Measurements from ENCODE around the gene CORO6. TPM values are rescaled to one million over a fixed set of nuclear protein-coding genes. Genes with fewer than 3 reads are reported as not detected.
"Not testable (repeated sequence)": the region's sequence is repeated elsewhere in the genome, so short reads cannot be mapped to it uniquely, and the experiment has no call there.

The CORO6 gene
- total and polyA plus RNA-seq, 7 experiments from 2014 or later: 0.15 to 3.1 (median 1.5) TPM

DNA sequence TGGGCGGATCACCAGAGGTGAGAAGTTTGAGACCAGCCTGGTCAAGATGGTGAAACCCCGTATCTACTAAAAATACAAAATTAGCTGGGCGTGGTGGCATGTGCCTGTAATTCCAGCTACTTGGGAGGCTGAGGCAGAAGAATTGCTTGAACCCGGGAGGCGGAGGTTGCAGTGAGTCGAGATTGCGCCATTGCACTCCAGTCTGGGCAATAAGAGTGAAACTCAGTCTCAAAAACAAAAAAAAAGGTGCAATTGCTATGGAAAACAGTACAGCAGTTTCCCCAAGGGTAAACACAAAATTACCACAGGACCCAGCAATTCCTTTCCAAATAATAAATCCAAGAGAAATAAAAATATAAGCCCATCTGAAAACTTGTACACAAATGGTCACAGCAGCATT lies 29.2 kb upstream of the CORO6 start:
- ATAC-seq; H3K4me1 Mint-ChIP-seq; intact Hi-C loops (cut with micrococcal nuclease); H3K27me3 ChIP-seq (ENCODE audit: control insufficient read depth in 2 of 2, insufficient read depth in 2 of 2, low read length in 2 of 2); H3K4me1 ChIP-seq (ENCODE audit: control insufficient read depth in 2 of 2, insufficient read depth in 2 of 2, low read length in 2 of 2); H3K4me3 Mint-ChIP-seq; H3K27me3 Mint-ChIP-seq; H3K9me3 ChIP-seq (ENCODE audit: control insufficient read depth in 2 of 3, low read length in 3 of 3); H3K4me3 ChIP-seq (ENCODE audit: low read length); DNase-seq; H3K9me3 Mint-ChIP-seq; H3K27ac ChIP-seq (ENCODE audit: low read depth, low read length): not testable (repeated sequence)
- ChIA-PET CTCF (interaction anchor here (0.6 kb wide), 1 partner anchor 24 kb away, joined by 3 read pairs; no protein-coding TSS in a partner anchor), POLR2A (interaction anchor here (1.1 kb wide), 1 partner anchor 103 kb away, joined by 6 read pairs; no protein-coding TSS in a partner anchor)
- H3K36me3 Mint-ChIP-seq: peaks cover 5 to 39% (median 27%) of the 10 kb centered on the region in 5 donors
- peaks cover 7 to 67% (median 15%) of the 10 kb centered on the region in 3 experiments for H3K36me3 ChIP-seq (ENCODE audit: control insufficient read depth in 2 of 3, insufficient read depth in 3 of 3, low read length in 3 of 3)
- H3K27ac Mint-ChIP-seq: peak overlapping the region in 3 of 9 donors; percentile 11 to 56 (median 32)

DNA sequence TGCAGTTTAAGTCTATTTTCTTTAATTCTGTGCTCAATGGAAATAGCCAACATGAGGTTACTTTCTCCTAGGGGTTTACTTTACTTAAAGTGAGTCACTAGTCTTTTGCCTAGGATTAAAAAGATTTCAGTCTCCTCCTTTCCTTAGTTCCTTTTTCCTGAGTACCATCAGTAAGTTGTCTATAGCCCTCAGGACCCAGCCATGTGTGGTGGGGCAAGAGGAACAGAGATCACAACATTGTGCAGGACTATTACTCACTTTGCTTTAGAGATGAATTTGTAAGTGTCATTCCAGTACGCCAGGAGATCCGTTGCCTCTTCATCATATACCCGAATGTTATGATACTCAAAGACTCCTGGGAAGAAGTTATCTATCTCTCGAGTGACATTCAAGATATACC lies 27.7 kb upstream of the CORO6 start:
- no peak overlapping the region for H3K4me3 Mint-ChIP-seq
- H3K9me3 ChIP-seq (ENCODE audit: control insufficient read depth in 2 of 3, low read length in 3 of 3): no peaks in the 10 kb centered on the region
- H3K4me3 ChIP-seq (ENCODE audit: low read length): no peak overlapping the region
- ATAC-seq (no peak), DNase-seq (no peak)
- H3K27ac Mint-ChIP-seq: peak overlapping the region in 7 of 9 donors; percentile 14 to 64 (median 37)
- ChIA-PET CTCF (no interaction called here), POLR2A (interaction anchor here (0.6 kb wide), 1 partner anchor 47 kb away, joined by 3 read pairs; no protein-coding TSS in a partner anchor)
- peaks cover 0 to 8% (median 0%) of the 10 kb centered on the region in 7 donors for H3K4me1 Mint-ChIP-seq
- no peaks in the 10 kb centered on the region for H3K27me3 Mint-ChIP-seq
- no peaks in the 10 kb centered on the region for H3K27me3 ChIP-seq (ENCODE audit: control insufficient read depth in 2 of 2, insufficient read depth in 2 of 2, low read length in 2 of 2)
- peaks cover 5 to 32% (median 23%) of the 10 kb centered on the region in 5 donors for H3K36me3 Mint-ChIP-seq
- intact Hi-C loops (cut with micrococcal nuclease): no loop called here
- peaks cover 7 to 71% (median 13%) of the 10 kb centered on the region in 3 experiments for H3K36me3 ChIP-seq (ENCODE audit: control insufficient read depth in 2 of 3, insufficient read depth in 3 of 3, low read length in 3 of 3)
- no peak overlapping the region for H3K27ac ChIP-seq (ENCODE audit: low read depth, low read length)
- H3K4me1 ChIP-seq (ENCODE audit: control insufficient read depth in 2 of 2, insufficient read depth in 2 of 2, low read length in 2 of 2): no peaks in the 10 kb centered on the region
- no peaks in the 10 kb centered on the region for H3K9me3 Mint-ChIP-seq

DNA sequence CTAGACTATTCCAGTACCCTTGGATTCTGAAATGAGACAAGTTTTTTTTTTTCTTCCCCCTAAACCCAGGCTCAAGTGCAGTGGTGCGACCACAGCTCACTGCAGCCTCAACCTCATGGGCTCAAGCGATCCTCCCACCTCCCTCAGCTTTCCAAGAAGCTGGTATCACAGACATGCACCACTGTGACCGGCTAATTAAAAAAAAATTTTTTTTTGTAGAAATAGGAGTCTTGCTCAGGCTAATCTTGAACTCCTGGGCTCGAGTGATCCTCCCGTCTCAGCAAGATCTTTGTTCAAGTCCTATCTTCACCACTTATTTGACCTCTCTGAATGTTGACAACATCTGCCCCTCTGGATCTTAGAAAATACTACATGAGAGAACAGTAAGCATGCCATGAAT lies 26.6 kb upstream of the CORO6 start:
- H3K27ac Mint-ChIP-seq: peak overlapping the region in 7 of 9 donors; percentile 14 to 73 (median 63)
- CTCF ChIA-PET: interaction anchor here (0.7 kb wide), 1 partner anchor 56 kb away, joined by 3 read pairs; no protein-coding TSS in a partner anchor

DNA sequence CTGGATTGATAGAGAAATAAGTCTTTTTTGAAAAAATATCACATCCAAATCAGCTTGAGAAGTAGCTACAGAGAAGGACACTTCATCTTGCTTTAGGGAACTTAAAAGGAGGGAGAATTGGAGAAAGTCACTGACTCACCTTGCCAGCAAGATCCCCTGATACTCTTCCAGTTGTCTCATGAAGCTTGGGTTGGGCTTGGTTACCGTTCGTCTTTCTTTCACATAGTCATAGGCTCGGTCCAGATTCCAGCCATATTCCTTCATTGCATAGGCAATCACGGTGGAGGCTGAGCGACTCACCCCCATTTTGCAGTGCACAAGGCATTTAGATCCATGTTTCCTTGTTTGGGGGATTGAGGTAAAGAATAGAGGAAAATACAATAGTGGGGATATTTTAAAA lies 25.3 kb upstream of the CORO6 start:
- H3K9me3 ChIP-seq (ENCODE audit: control insufficient read depth in 2 of 3, low read length in 3 of 3): no peaks in the 10 kb centered on the region
- Mint-ChIP-seq H3K36me3 (peaks cover 5 to 37% (median 27%) of the 10 kb centered on the region in 5 donors), H3K4me3 (no peak overlapping the region), H3K27me3 (no peaks in the 10 kb centered on the region), H3K9me3 (no peaks in the 10 kb centered on the region), H3K27ac (peak overlapping the region in 7 of 9 donors; percentile 14 to 75 (median 41)), H3K4me1 (peaks cover 0 to 10% (median 3%) of the 10 kb centered on the region in 7 donors)
- H3K4me3 ChIP-seq (ENCODE audit: low read length): no peak overlapping the region
- H3K36me3 ChIP-seq (ENCODE audit: control insufficient read depth in 2 of 3, insufficient read depth in 3 of 3, low read length in 3 of 3): peaks cover 4 to 75% (median 9%) of the 10 kb centered on the region in 3 experiments
- intact Hi-C loops (cut with micrococcal nuclease): no loop called here
- no peaks in the 10 kb centered on the region for H3K4me1 ChIP-seq (ENCODE audit: control insufficient read depth in 2 of 2, insufficient read depth in 2 of 2, low read length in 2 of 2)
- ChIA-PET CTCF (interaction anchor here (1.2 kb wide), 1 partner anchor 132 kb away, joined by 5 read pairs; no protein-coding TSS in a partner anchor), POLR2A (interaction anchor here (0.6 to 1.0 kb wide), 2 partner anchors 10 to 13 kb away, joined by 3 to 4 read pairs; no protein-coding TSS in a partner anchor)
- no peak overlapping the region for H3K27ac ChIP-seq (ENCODE audit: low read depth, low read length)
- DNase-seq (no peak), ATAC-seq (no peak)
- no peaks in the 10 kb centered on the region for H3K27me3 ChIP-seq (ENCODE audit: control insufficient read depth in 2 of 2, insufficient read depth in 2 of 2, low read length in 2 of 2)

More for the DNA sequence above, 26.6 kb upstream of the CORO6 start:
- Histone ChIP-seq H3K27me3 (ENCODE audit: control insufficient read depth in 2 of 2, insufficient read depth in 2 of 2, low read length in 2 of 2) (no peaks in the 10 kb centered on the region), H3K4me3 (ENCODE audit: low read length) (no peak overlapping the region), H3K36me3 (ENCODE audit: control insufficient read depth in 2 of 3, insufficient read depth in 3 of 3, low read length in 3 of 3) (peaks cover 4 to 69% (median 9%) of the 10 kb centered on the region in 3 experiments), H3K4me1 (ENCODE audit: control insufficient read depth in 2 of 2, insufficient read depth in 2 of 2, low read length in 2 of 2) (no peaks in the 10 kb centered on the region), H3K27ac (ENCODE audit: low read depth, low read length) (no peak overlapping the region), H3K9me3 (ENCODE audit: control insufficient read depth in 2 of 3, low read length in 3 of 3) (no peaks in the 10 kb centered on the region)
- POLR2A ChIA-PET: no interaction called here
- no peak for DNase-seq
- Mint-ChIP-seq H3K9me3 (no peaks in the 10 kb centered on the region), H3K36me3 (peaks cover 5 to 38% (median 29%) of the 10 kb centered on the region in 5 donors), H3K4me3 (no peak overlapping the region), H3K27me3 (no peaks in the 10 kb centered on the region), H3K4me1 (peaks cover 0 to 9% (median 3%) of the 10 kb centered on the region in 7 donors)
- intact Hi-C loops (cut with micrococcal nuclease): no loop called here
- ATAC-seq: no peak

DNA sequence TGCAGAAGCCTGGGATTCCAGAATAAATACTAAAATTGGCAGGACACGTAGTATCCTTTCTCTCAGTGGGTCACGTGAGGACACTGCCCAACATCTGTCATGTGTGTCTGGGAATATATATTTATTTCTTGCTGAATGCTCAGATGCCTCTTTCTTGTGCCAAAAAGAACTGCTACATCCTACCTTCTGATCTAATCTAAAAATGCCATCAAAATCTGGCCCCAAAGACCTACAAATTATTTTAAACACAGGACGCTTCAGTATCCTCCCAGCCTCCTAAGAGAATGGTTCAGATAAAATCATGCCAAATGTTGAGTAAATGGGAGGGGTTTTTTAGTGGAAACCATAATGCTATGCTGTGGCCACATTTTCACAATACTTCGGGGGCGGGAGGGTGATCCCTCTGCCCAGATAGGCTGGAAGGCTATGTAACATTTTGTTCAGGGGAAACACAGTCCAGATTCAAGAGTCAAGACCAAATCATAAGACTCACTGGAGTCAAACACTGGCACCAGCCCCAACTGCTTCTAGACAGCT lies 22.9 kb upstream of the CORO6 start:
- Mint-ChIP-seq H3K27ac (peak overlapping the region in 8 of 9 donors; percentile 5 to 77 (median 44)), H3K36me3 (peaks cover 5 to 33% (median 21%) of the 10 kb centered on the region in 5 donors), H3K4me3 (no peak overlapping the region), H3K27me3 (no peaks in the 10 kb centered on the region), H3K4me1 (peaks cover 0 to 20% (median 12%) of the 10 kb centered on the region in 7 donors), H3K9me3 (no peaks in the 10 kb centered on the region)
- intact Hi-C loops (cut with micrococcal nuclease): no loop called here
- Histone ChIP-seq H3K36me3 (ENCODE audit: control insufficient read depth in 2 of 3, insufficient read depth in 3 of 3, low read length in 3 of 3) (peaks cover 4 to 66% (median 9%) of the 10 kb centered on the region in 3 experiments), H3K9me3 (ENCODE audit: control insufficient read depth in 2 of 3, low read length in 3 of 3) (no peaks in the 10 kb centered on the region), H3K4me1 (ENCODE audit: control insufficient read depth in 2 of 2, insufficient read depth in 2 of 2, low read length in 2 of 2) (no peaks in the 10 kb centered on the region), H3K4me3 (ENCODE audit: low read length) (no peak overlapping the region), H3K27me3 (ENCODE audit: control insufficient read depth in 2 of 2, insufficient read depth in 2 of 2, low read length in 2 of 2) (no peaks in the 10 kb centered on the region), H3K27ac (ENCODE audit: low read depth, low read length) (no peak overlapping the region)
- ChIA-PET CTCF (no interaction called here), POLR2A (interaction anchor here (0.6 kb wide), 1 partner anchor 92 kb away, joined by 5 read pairs; no protein-coding TSS in a partner anchor)
- DNase-seq (no peak), ATAC-seq (peak; percentile 31)

DNA sequence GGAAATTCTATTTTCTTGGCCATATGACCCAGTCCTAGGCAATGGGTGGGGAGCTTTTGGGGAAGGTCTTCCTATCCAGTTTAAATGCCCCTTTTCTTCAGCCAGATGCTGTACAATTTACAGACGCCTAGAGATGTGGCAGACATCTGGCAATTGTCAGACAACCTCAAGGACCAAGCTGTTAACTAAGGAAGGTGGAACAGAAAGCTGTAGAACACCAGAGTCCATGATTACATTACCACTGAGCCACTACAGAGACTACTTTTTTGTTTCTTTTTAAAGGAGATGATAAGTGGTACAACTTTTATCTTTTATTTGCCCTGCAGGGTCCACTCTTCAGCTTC lies 21.1 kb upstream of the CORO6 start:
- no peaks in the 10 kb centered on the region for H3K27me3 ChIP-seq (ENCODE audit: control insufficient read depth in 2 of 2, insufficient read depth in 2 of 2, low read length in 2 of 2)
- Mint-ChIP-seq H3K27ac (peak overlapping the region in 7 of 9 donors; percentile 14 to 72 (median 42)), H3K36me3 (peaks cover 5 to 22% (median 15%) of the 10 kb centered on the region in 5 donors), H3K27me3 (no peaks in the 10 kb centered on the region), H3K9me3 (no peaks in the 10 kb centered on the region), H3K4me1 (peaks cover 0 to 33% (median 22%) of the 10 kb centered on the region in 7 donors), H3K4me3 (no peak overlapping the region)
- POLR2A ChIA-PET: interaction anchor here (1.1 kb wide), 1 partner anchor 118 kb away, joined by 3 read pairs; no protein-coding TSS in a partner anchor
- H3K4me3 ChIP-seq (ENCODE audit: low read length): no peak overlapping the region
- ATAC-seq: no peak
- CTCF ChIA-PET: interaction anchor here (1.6 to 7.6 kb wide), 3 partner anchors 9 to 135 kb away, joined by 3 to 122 read pairs (median 6); no protein-coding TSS in a partner anchor
- H3K9me3 ChIP-seq (ENCODE audit: control insufficient read depth in 2 of 3, low read length in 3 of 3): no peaks in the 10 kb centered on the region
- H3K36me3 ChIP-seq (ENCODE audit: control insufficient read depth in 2 of 3, insufficient read depth in 3 of 3, low read length in 3 of 3): peaks cover 0 to 54% (median 4%) of the 10 kb centered on the region in 3 experiments
- intact Hi-C loops (cut with micrococcal nuclease): loop anchor here (5.0 kb wide), 2 partner anchors 34 to 379 kb away; no protein-coding TSS in a partner anchor
- no peak for DNase-seq
- H3K4me1 ChIP-seq (ENCODE audit: control insufficient read depth in 2 of 2, insufficient read depth in 2 of 2, low read length in 2 of 2): no peaks in the 10 kb centered on the region
- no peak overlapping the region for H3K27ac ChIP-seq (ENCODE audit: low read depth, low read length)

Measured in naive thymus-derived CD4-positive, alpha-beta T cell (primary cell).